HepG2 (cell line): Measurements from ENCODE around the gene NEK11.

Source experiments
- CTCF ChIP-seq: sonication (generic); formaldehyde crosslinking; IDR thresholded peaks from 2 replicates; pipeline ENCODE4 v1.5.0; 2020; ENCODE audit warnings: mild to moderate bottlenecking, missing genetic modification reagents, moderate library complexity
- GABPA ChIP-seq, 2 experiments: IDR thresholded peaks; 2 replicates each; pipeline ENCODE4 v1.6.1; 2011 to 2016; ENCODE audit warnings: low read depth in 2 of 2, low read length in 1 of 2, missing biosample characterization in 1 of 2, missing genetic modification characterization in 1 of 2
- MXI1 ChIP-seq: IDR thresholded peaks from 3 replicates; pipeline ENCODE4 v1.6.1; 2012; ENCODE audit warnings: low read depth, low read length, inconsistent platforms, borderline replicate concordance
- NCOA1 ChIP-seq: sonication (generic); formaldehyde crosslinking; IDR thresholded peaks from 2 replicates; pipeline ENCODE4 v1.9.0; 2021; ENCODE audit warnings: missing genetic modification reagents
- NR2F6 ChIP-seq, 2 experiments: IDR thresholded peaks; 2 replicates each; pipeline ENCODE4 v1.6.1; 2016; ENCODE audit warnings: antibody characterized with exemption in 1 of 2, mild to moderate bottlenecking in 1 of 2
- TARDBP ChIP-seq: sonication (generic); formaldehyde crosslinking; IDR thresholded peaks from 2 replicates; pipeline ENCODE4 v1.8.0; 2022; ENCODE audit warnings: mild to moderate bottlenecking, missing genetic modification reagents
- ZNF280B ChIP-seq: sonication (generic); formaldehyde crosslinking; IDR thresholded peaks from 2 replicates; pipeline ENCODE4 v1.5.0; 2020; ENCODE audit warnings: missing genetic modification reagents, mild to moderate bottlenecking, borderline replicate concordance

DNA sequence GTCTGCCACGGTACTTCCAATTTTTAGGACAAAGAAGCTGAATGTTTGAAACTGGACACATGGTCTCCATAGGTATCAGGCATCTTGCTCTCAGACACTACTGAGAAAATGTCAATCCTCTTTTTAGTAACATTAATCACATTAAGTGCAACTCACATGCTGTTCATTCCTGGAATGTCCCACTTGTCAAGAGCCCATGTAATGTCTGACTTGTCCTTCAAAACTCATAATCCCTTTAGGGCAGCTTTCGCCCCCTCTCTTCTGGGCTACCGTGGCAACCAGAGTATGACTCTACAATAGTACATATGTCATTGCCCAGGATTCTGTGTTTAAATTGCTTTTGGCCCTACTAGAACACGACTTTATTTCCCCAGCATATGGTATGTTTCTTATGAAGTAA is 367.2 kb downstream of the NEK11 start:
- TF ChIP-seq NR2F6 (IDR thresholded peaks at IDR 0.05) (no peak), NR2F6 (CRISPR knock-in tag; IDR thresholded peaks at IDR 0.05) (no peak), TARDBP (CRISPR knock-in tag) (no peak), GABPA (IDR thresholded peaks at IDR 0.05; ENCODE audit: low read depth, low read length) (no peak), GABPA (CRISPR knock-in tag; IDR thresholded peaks at IDR 0.05; ENCODE audit: low read depth) (no peak), ZNF280B (CRISPR knock-in tag) (no peak), NCOA1 (CRISPR knock-in tag) (no peak), CTCF (CRISPR knock-in tag) (no peak), MXI1 (no peak)
